PC-3 (cell line): ENCODE measurements around the gene CEP89. TPM values are rescaled to one million over a fixed set of nuclear protein-coding genes. Genes with fewer than 3 reads are reported as not detected.

Experiments used
- ATAC-seq: fragments of 200-7000 bp; cut with Tn5 transposase; 2 replicates; pipeline ENCODE4 v1.9.1; 2020; ENCODE audit warnings: mild to moderate bottlenecking, moderate library complexity
- BruUV-seq: library from RNA; stranded (reverse); fragments of 400-500 nt; replicated peaks from 2 replicates; lab custom pipeline; 2021; lab: Mats Ljungman, UMichigan
- CTCF ChIA-PET: fragments of 300-600 bp; sonication (Branson Sonifier 250); formaldehyde crosslinking; loops from one replicate; lab custom pipeline; 2022; ENCODE audit warnings: antibody characterized with exemption; lab: Charles Lee
- POLR2A ChIA-PET: fragments of 300-600 bp; sonication (Branson Sonifier 250); formaldehyde crosslinking; loops from one replicate; lab custom pipeline; 2022; ENCODE audit warnings: antibody characterized with exemption; ENCODE audit not compliant: unreplicated experiment; lab: Charles Lee
- DNase-seq: peaks from one replicate; pipeline ENCODE4 v3.0.0-alpha.2; 2015
- H2AFZ ChIP-seq: fragments of 300-600 bp; sonication (generic); 2 replicates; pipeline ENCODE4 v1.6.0; 2016; ENCODE audit warnings: antibody characterized with exemption, low read length
- H3F3A ChIP-seq: fragments of 300-600 bp; sonication (generic); one replicate; pipeline ENCODE4 v1.6.0; 2017; ENCODE audit warnings: antibody characterized with exemption, low read length, control low read depth, mild to moderate bottlenecking; ENCODE audit not compliant: unreplicated experiment
- H3K27ac ChIP-seq: fragments of 300-600 bp; sonication (generic); 2 replicates; pipeline ENCODE4 v1.5.1; 2016; ENCODE audit warnings: mild to moderate bottlenecking, low read length
- H3K27me3 ChIP-seq: fragments of 300-600 bp; sonication (generic); 2 replicates; pipeline ENCODE4 v1.6.1; 2016; ENCODE audit warnings: low read length, mixed read lengths
- H3K36me3 ChIP-seq: fragments of 300-600 bp; sonication (generic); 2 replicates; pipeline ENCODE4 v1.6.1; 2016; ENCODE audit warnings: low read depth, mixed run types, low read length, mixed read lengths
- H3K4me1 ChIP-seq: fragments of 300-600 bp; sonication (generic); 2 replicates; pipeline ENCODE4 v1.5.1; 2016; ENCODE audit warnings: low read length; ENCODE audit not compliant: insufficient read depth
- H3K4me2 ChIP-seq: fragments of 300-600 bp; sonication (generic); 2 replicates; pipeline ENCODE4 v1.6.0; 2016; ENCODE audit warnings: low read length
- H3K4me3 ChIP-seq: fragments of 300-600 bp; sonication (generic); 2 replicates; pipeline ENCODE4 v1.5.1; 2016; ENCODE audit warnings: mild to moderate bottlenecking, low read length, mixed read lengths
- H3K79me2 ChIP-seq: fragments of 300-600 bp; sonication (generic); 2 replicates; pipeline ENCODE4 v1.6.1; 2017; ENCODE audit warnings: low read length, mixed read lengths
- H3K9ac ChIP-seq: fragments of 300-600 bp; sonication (generic); 2 replicates; pipeline ENCODE4 v1.6.0; 2016; ENCODE audit warnings: mild to moderate bottlenecking, low read length
- H3K9me2 ChIP-seq: fragments of 300-600 bp; sonication (generic); replicated peaks from 2 replicates; pipeline ENCODE4 v1.6.1; 2016; ENCODE audit warnings: mixed run types, low read length, mixed read lengths
- H3K9me3 ChIP-seq: fragments of 300-600 bp; sonication (generic); 2 replicates; pipeline ENCODE4 v1.6.1; 2016; ENCODE audit warnings: low read length, mixed read lengths
- H4K20me1 ChIP-seq: fragments of 300-600 bp; sonication (generic); 2 replicates; pipeline ENCODE4 v1.6.1; 2016; ENCODE audit warnings: low read length, mixed read lengths
- EZH2 ChIP-seq: fragments of 300-600 bp; sonication (generic); IDR thresholded peaks from one replicate; pipeline ENCODE4 v1.6.1; 2017; ENCODE audit warnings: antibody characterized with exemption, mild to moderate bottlenecking, low read length; ENCODE audit not compliant: unreplicated experiment
- EZH2phosphoT487 ChIP-seq: fragments of 300-600 bp; sonication (generic); IDR thresholded peaks from 2 replicates; pipeline ENCODE4 v1.6.1; 2018; ENCODE audit warnings: mild to moderate bottlenecking, antibody characterized with exemption, low read length, borderline replicate concordance
- intact Hi-C: fragments of 100-400 bp; cut with micrococcal nuclease; formaldehyde crosslinking; loops from 2 replicates; pipeline ENCODE4 v1.9.0; 2023
- total RNA-seq: library from RNA; depleted of rRNA; stranded (reverse); fragments of >200 nt; gene quantifications from 2 replicates; pipeline ENCODE4 v1.2.3, GENCODE V29; 2014
- TF ChIP-seq, protein P1 (sequence below): fragments of 300-600 bp; sonication (generic); conservative IDR thresholded peaks from 2 replicates; pipeline ENCODE4 v1.5.1; 2017; ENCODE audit warnings: antibody characterized with exemption, low read depth, mild to moderate bottlenecking, low read length

Gene CEP89
- total RNA-seq, 1 experiment from 2014 or later: 9.1 TPM

DNA sequence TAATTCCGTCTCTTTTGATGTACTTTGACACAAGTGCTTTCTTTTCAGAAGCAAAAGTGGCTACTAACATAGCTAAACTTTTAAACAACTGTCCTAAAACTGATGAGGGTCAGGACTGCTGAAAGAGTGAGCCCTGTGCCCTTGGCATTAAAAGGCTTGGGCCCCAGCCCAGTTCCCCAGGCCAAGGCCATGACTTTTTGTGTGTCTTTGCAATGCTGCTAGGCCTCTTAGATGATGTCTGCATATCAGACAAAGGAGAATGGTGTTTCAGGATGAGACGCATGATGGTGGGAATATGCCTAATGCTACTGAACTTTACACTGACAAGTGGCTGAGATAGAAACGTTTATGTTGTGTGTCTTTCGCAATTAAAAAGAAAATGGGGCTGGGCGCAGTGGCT is 140.1 kb downstream of the CEP89 start:
- Histone ChIP-seq H3K4me3 (no peak overlapping the region), H3F3A (no peaks in the 10 kb centered on the region), H3K36me3 (no peaks in the 10 kb centered on the region), H4K20me1 (no peaks in the 10 kb centered on the region), H3K9me3 (no peaks in the 10 kb centered on the region), H3K27ac (no peak overlapping the region), H3K4me1 (no peaks in the 10 kb centered on the region), H3K4me2 (no peak overlapping the region), H3K9ac (no peak overlapping the region), H3K27me3 (no peaks in the 10 kb centered on the region), H3K9me2 (no peaks in the 10 kb centered on the region), H3K79me2 (no peaks in the 10 kb centered on the region), H2AFZ (no peak overlapping the region)
- POLR2A ChIA-PET: no interaction called here
- TF ChIP-seq EZH2: no peak
- no peak for TF ChIP-seq EZH2phosphoT487
- TF ChIP-seq, protein P1, sequence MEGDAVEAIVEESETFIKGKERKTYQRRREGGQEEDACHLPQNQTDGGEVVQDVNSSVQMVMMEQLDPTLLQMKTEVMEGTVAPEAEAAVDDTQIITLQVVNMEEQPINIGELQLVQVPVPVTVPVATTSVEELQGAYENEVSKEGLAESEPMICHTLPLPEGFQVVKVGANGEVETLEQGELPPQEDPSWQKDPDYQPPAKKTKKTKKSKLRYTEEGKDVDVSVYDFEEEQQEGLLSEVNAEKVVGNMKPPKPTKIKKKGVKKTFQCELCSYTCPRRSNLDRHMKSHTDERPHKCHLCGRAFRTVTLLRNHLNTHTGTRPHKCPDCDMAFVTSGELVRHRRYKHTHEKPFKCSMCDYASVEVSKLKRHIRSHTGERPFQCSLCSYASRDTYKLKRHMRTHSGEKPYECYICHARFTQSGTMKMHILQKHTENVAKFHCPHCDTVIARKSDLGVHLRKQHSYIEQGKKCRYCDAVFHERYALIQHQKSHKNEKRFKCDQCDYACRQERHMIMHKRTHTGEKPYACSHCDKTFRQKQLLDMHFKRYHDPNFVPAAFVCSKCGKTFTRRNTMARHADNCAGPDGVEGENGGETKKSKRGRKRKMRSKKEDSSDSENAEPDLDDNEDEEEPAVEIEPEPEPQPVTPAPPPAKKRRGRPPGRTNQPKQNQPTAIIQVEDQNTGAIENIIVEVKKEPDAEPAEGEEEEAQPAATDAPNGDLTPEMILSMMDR: no peak
- CTCF ChIA-PET: no interaction called here
- DNase-seq (no peak), ATAC-seq (no peak)
- BruUV-seq: no TSS peak
- intact Hi-C loops: no loop called here

DNA sequence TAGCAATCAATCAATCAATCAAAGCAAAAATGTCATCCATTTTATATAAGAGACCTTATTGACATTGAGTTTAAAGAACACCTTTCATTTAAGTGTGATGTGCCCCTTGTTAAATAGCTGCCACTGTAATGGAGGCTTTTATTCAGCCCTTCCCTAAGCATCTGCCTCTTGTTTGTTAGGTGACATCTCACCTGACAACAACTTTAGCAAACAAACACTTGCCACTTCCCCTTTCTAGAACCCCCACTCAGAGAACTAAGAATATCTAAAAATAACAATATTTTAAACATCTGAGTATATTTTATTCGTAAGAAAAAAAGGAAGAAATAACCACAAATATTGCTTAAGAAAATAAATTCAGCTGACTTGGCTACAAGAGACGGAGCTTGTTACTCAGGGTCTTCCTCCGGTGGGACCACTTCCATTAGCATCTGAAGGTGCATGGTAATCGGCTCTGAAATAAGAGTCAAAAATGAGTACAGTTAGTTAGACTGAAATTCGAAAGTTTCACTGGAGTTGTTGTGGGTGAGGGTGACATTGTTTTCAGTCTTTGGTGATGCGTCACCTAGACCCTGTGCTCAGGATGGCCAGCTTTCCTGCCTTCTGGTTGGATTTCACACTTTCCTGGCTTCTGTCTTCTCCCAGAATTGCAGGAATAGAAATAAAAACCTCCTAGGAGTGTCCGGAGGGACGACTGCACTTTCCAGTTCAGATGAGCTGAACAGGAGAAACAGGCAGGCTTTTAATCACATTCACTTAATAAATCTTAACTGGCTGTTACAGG is 141.3 kb downstream of the CEP89 start:
- Histone ChIP-seq H2AFZ (no peak overlapping the region), H3K36me3 (no peaks in the 10 kb centered on the region), H3K4me2 (no peak overlapping the region), H4K20me1 (no peaks in the 10 kb centered on the region), H3K9me2 (no peaks in the 10 kb centered on the region), H3K4me3 (no peak overlapping the region), H3F3A (no peaks in the 10 kb centered on the region), H3K27me3 (no peaks in the 10 kb centered on the region), H3K9me3 (no peaks in the 10 kb centered on the region), H3K27ac (no peak overlapping the region), H3K79me2 (no peaks in the 10 kb centered on the region), H3K9ac (no peak overlapping the region), H3K4me1 (no peaks in the 10 kb centered on the region)
- no peak for TF ChIP-seq EZH2phosphoT487
- no peak for TF ChIP-seq EZH2
- TF ChIP-seq, protein P1: no peak
- intact Hi-C loops: no loop called here
- ATAC-seq: no peak
- BruUV-seq: no TSS peak
- ChIA-PET CTCF (no interaction called here), POLR2A (no interaction called here)
- peak; percentile 25 for DNase-seq

DNA sequence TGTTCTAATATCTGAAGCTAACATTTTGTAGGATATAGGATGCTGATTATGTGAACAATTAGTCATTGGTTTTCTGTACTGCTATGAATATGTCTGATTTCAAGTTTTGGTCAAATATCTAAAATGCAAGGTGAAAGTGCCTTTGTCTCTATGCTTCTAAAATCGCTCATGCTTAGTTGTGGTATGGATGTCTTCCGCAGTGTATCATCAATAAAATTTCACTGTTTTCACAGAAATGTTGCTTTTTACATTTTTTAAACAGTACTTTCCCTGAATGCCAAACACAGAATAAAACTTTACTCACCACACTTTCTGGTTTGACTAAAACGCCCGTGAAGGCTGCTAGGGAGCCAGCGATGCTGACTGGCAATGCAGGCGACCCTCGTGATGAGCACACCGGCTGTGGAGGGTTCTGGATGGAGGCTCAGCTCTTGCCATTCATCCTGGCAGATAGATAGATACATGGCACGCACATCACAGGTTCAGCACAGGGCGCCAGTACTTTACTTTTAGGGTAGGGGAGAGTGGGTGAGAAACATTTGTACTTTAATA is 142.3 kb downstream of the CEP89 start:
- no peak overlapping the region for H3K9ac ChIP-seq
- H4K20me1 ChIP-seq: no peaks in the 10 kb centered on the region
- no peaks in the 10 kb centered on the region for H3K4me1 ChIP-seq
- no TSS peak for BruUV-seq
- TF ChIP-seq EZH2phosphoT487 (no peak), EZH2 (no peak)
- TF ChIP-seq, protein P1: no peak
- no peaks in the 10 kb centered on the region for H3K9me3 ChIP-seq
- ChIA-PET POLR2A (no interaction called here), CTCF (no interaction called here)
- no peak overlapping the region for H3K4me2 ChIP-seq
- H3K27ac ChIP-seq: no peak overlapping the region
- intact Hi-C loops: no loop called here
- H3F3A ChIP-seq: no peaks in the 10 kb centered on the region
- H3K79me2 ChIP-seq: no peaks in the 10 kb centered on the region
- no peak overlapping the region for H3K4me3 ChIP-seq
- H3K9me2 ChIP-seq: no peaks in the 10 kb centered on the region
- no peaks in the 10 kb centered on the region for H3K27me3 ChIP-seq
- ATAC-seq (no peak), DNase-seq (no peak)
- no peak overlapping the region for H2AFZ ChIP-seq
- H3K36me3 ChIP-seq: no peaks in the 10 kb centered on the region
